GM18520 (cell line): ENCODE data around the gene SUSD5.
"Not testable (repeated sequence)": the region's sequence is repeated elsewhere in the genome, so short reads cannot be mapped to it uniquely, and the experiment has no call there.

ENCODE experiments used
- ATAC-seq: cut with Tn5 transposase; IDR thresholded peaks from one replicate; pipeline ENCODE4 v1.9.1; 2021; ENCODE audit not compliant: unreplicated experiment

Gene SUSD5

DNA sequence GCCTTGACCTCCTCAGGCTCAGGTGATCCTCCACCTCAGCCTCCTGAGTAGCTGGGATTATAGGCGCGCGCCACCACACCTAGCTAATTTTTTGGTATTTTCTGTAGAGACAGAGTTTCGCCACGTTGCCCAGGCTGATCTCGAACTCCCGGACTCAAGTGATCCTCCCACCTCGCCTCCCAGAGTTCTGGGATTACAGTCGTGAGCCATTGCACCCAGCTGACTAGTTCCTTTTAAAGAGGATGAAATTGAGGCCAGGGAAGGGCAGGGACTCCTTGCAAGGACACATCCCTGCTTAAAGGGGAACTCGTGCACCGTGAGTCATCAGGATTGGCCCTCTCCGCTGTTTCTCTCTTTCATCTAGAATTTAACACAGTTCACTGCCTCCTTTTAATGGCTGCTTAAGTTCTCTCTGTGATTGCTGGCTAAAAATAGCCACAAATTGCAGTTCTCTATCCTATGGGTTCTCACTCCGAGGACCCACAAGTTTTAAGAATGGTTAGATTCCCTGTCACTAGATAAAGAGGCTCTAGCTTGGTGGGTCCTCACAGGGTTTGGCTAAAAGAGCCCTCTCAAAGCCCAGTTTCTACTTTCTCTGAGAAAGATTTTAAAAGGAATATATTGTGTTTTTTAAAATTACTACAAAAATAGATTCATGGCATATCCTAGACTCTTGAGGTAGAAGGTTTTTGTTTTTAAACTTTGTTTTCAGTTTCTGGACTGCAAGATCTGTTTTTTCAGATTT is 103.4 kb downstream of the SUSD5 start:
- ATAC-seq: no peak

DNA sequence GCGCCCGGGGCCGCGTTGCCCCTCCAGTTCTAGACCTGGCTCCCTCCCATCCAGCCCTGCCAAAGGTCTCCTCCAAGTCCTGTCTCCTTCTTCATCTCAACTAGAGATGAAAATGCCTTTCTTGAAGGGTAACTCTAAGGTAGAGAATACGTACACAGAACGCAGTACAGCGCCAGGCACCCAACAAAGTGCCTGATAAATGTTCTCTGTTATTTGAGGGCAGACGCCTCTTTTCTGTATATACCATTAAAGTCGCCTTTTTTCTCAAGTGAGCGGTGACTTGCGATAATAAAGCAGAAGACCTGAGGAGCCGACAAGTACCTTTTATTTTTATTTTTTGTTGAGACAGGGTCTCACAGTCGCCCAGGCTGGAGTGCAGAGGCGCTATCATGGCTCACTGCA is 104.0 kb downstream of the SUSD5 start:
- no peak for ATAC-seq

- ATAC-seq: peak; percentile 66
Measured at GRCh38 chr3:33113772-33114621, 104.6 kb downstream of the SUSD5 start, which contains the start of gene CRTAP. CRTAP (plus strand) TSS chr3:33114014; CDS start chr3:33114078, 64 bp downstream.

DNA sequence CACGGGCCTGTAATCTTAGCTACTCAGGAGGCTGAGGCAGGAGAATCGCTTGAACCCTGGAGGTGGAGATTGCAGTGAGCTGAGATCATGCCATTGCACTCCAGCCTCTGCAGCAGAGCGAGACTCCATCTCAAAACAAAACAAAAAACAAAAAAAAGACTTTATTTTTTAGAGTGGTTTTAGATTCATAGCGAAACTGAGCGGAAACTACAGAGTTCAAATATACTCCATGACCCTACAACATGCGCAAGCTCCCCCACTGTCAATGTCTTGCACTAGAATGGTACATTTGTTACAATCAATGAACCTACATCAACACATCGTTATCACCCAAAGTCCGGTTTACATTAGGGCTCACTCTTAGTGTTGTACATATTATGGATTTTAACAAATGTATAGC is 107.0 kb downstream of the SUSD5 start:
- peak; percentile 23 for ATAC-seq

DNA sequence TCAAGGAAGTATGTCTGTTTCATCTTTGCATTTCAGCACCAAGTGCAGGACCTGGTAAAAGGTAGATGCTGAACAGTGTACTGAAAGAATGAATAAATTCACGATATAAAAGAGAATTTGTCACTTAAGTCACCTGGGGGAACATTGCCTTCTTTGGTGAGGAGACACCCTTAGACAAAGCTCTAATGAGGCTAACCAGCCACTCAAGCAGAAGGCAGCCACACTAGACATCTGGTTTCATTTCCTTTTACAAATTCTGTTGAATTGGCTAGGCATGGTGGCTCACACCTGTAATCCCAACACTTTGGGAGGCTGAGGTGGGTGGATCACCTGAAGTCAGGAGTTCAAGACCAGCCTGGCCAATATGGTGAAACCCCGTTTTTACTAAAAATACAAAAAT is 111.8 kb downstream of the SUSD5 start:
- ATAC-seq: not testable (repeated sequence)

- ATAC-seq: no peak
Measured at GRCh38 chr3:33105341-33105948, 113.2 kb downstream of the SUSD5 start.

GRCh38 chr3:33104803-33105202 is 113.8 kb downstream of the SUSD5 start:
- no peak for ATAC-seq

- ATAC-seq: no peak
Measured at GRCh38 chr3:33103480-33103879, 115.1 kb downstream of the SUSD5 start.

GRCh38 chr3:33103034-33103433 is 115.6 kb downstream of the SUSD5 start:
- ATAC-seq: no peak

DNA sequence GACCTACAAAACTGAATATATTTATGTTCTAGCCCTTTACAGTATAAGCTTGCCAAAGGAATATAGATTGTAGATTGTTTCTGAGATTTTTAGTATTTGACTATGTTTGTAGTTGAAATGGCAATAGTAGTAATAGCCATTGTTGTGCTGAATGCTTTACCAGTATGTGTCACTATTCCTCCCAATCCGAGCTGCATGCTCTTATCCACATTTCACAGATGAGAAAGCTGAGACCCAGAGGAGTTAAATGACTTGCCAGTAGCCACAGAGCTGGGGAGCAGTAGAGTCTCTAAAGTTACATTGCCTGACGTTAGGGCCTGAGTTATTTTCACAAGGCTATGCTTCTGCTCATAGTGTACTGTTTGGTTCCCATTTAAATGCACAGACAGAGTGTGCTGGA is 118.4 kb downstream of the SUSD5 start:
- no peak for ATAC-seq
